ENCODE results near the gene LRRC4C.

GRCh38 chr11:41283191-41283930 is 176.1 kb downstream of the LRRC4C start:
- no peak for TF ChIP-seq TAF1 (IDR thresholded peaks at IDR 0.05; ENCODE audit: low read depth)
- no peak for TF ChIP-seq EP300 (IDR thresholded peaks at IDR 0.05; ENCODE audit: borderline replicate concordance)
- TF ChIP-seq RAD21 (IDR thresholded peaks at IDR 0.05; ENCODE audit: low read depth), result no peak
- no peak for TF ChIP-seq CREB1 (IDR thresholded peaks at IDR 0.05; ENCODE audit: low read depth)
- TF ChIP-seq MAX (IDR thresholded peaks at IDR 0.05), result no peak
- TF ChIP-seq NFIC (IDR thresholded peaks at IDR 0.05), result no peak
- no peak for TF ChIP-seq YY1 (IDR thresholded peaks at IDR 0.05; ENCODE audit: low read depth)
